MCF 10A (cell line): ENCODE measurements around the gene TFPT. TPM values are rescaled to one million over a fixed set of nuclear protein-coding genes. Genes with fewer than 3 reads are reported as not detected.

Experiments used
- BruUV-seq: library from RNA; stranded (reverse); fragments of 400-500 nt; replicated peaks from 2 replicates; lab custom pipeline; 2021; lab: Mats Ljungman, UMichigan
- CTCF ChIA-PET: fragments of 300-600 bp; sonication (Branson Sonifier 250); formaldehyde crosslinking; extraction: SDS; loops from one replicate; lab custom pipeline; 2021; ENCODE audit warnings: antibody characterized with exemption, inconsistent platforms; lab: Yijun Ruan, JAX
- POLR2A ChIA-PET: fragments of 300-600, 350-650 bp; sonication (Branson Sonifier 250); formaldehyde crosslinking; extraction: SDS; loops from one replicate; lab custom pipeline; 2020; ENCODE audit warnings: antibody characterized with exemption, inconsistent platforms; lab: Yijun Ruan, JAX
- DNase-seq: peaks from one replicate; pipeline ENCODE4 v3.0.0-alpha.2; 2018; ENCODE audit not compliant: unreplicated experiment
- H3K27ac Mint-ChIP-seq: one replicate; pipeline ENCODE4 v1.8.0; 2022; ENCODE audit warnings: mild to moderate bottlenecking, low read depth, mixed read lengths; ENCODE audit not compliant: unreplicated experiment
- H3K27me3 Mint-ChIP-seq: one replicate; pipeline ENCODE4 v1.8.0; 2022; ENCODE audit warnings: mixed read lengths; ENCODE audit not compliant: insufficient read depth, unreplicated experiment
- H3K36me3 Mint-ChIP-seq: one replicate; pipeline ENCODE4 v1.8.0; 2022; ENCODE audit warnings: mild to moderate bottlenecking, moderate library complexity, mixed read lengths; ENCODE audit not compliant: insufficient read depth, unreplicated experiment
- H3K4me1 Mint-ChIP-seq: one replicate; pipeline ENCODE4 v1.8.0; 2022; ENCODE audit warnings: mixed read lengths; ENCODE audit not compliant: insufficient read depth, unreplicated experiment
- H3K4me3 Mint-ChIP-seq: one replicate; pipeline ENCODE4 v1.8.0; 2022; ENCODE audit warnings: mild to moderate bottlenecking, moderate library complexity, mixed read lengths; ENCODE audit not compliant: unreplicated experiment
- H3K9me3 Mint-ChIP-seq: one replicate; pipeline ENCODE4 v1.8.0; 2022; ENCODE audit warnings: mixed read lengths; ENCODE audit not compliant: unreplicated experiment
- intact Hi-C: fragments of 100-400 bp; cut with micrococcal nuclease; formaldehyde crosslinking; loops from 2 replicates; pipeline ENCODE4 v1.14.1; 2022
- total RNA-seq: library from RNA; stranded (reverse); gene quantifications from 2 replicates; pipeline ENCODE4 v1.2.3, GENCODE V29; 2022
- TF ChIP-seq, protein P1 (sequence below): fragments of 200-600 bp; IDR thresholded peaks from one replicate; pipeline ENCODE4 v1.8.0; 2022; ENCODE audit warnings: antibody characterized with exemption, mild to moderate bottlenecking; ENCODE audit not compliant: unreplicated experiment

The TFPT gene
- total RNA-seq, 1 experiment from 2014 or later: 22.8 TPM

- ChIA-PET CTCF (interaction anchor here (2.0 kb wide), 1 partner anchor 31 kb away, joined by 7 read pairs; no protein-coding TSS in a partner anchor), POLR2A (interaction anchor here (0.6 to 5.7 kb wide), 19 partner anchors 10 to 1463 kb away, joined by 3 to 110 read pairs (median 5); partner anchors contain the start of genes LENG1, LENG8, MBOAT7 and MYADM)
- intact Hi-C loops: loop anchor here (2.0 kb wide), 3 partner anchors 21 to 269 kb away; partner anchors contain the start of genes LENG1 and MBOAT7
- Mint-ChIP-seq H3K27ac (peak within 1 kb of the TSS; percentile 92), H3K36me3 (peaks cover 3% of the 10 kb centered on the region), H3K9me3 (no peaks in the 10 kb centered on the region), H3K27me3 (no peaks in the 10 kb centered on the region), H3K4me1 (peaks cover 25% of the 10 kb centered on the region), H3K4me3 (peak within 1 kb of the TSS; percentile 79)
- BruUV-seq: no TSS peak
- TF ChIP-seq, protein P1, sequence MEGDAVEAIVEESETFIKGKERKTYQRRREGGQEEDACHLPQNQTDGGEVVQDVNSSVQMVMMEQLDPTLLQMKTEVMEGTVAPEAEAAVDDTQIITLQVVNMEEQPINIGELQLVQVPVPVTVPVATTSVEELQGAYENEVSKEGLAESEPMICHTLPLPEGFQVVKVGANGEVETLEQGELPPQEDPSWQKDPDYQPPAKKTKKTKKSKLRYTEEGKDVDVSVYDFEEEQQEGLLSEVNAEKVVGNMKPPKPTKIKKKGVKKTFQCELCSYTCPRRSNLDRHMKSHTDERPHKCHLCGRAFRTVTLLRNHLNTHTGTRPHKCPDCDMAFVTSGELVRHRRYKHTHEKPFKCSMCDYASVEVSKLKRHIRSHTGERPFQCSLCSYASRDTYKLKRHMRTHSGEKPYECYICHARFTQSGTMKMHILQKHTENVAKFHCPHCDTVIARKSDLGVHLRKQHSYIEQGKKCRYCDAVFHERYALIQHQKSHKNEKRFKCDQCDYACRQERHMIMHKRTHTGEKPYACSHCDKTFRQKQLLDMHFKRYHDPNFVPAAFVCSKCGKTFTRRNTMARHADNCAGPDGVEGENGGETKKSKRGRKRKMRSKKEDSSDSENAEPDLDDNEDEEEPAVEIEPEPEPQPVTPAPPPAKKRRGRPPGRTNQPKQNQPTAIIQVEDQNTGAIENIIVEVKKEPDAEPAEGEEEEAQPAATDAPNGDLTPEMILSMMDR: no peak
- DNase-seq: no peak
Observed at GRCh38 chr19:54137699-54138488, 22.4 kb upstream of the TFPT start, which contains the start of gene CNOT3. Gene CNOT3, plus strand, starts transcription at chr19:54137762. Its CDS starts 5,217 bp downstream, at chr19:54142979.

DNA sequence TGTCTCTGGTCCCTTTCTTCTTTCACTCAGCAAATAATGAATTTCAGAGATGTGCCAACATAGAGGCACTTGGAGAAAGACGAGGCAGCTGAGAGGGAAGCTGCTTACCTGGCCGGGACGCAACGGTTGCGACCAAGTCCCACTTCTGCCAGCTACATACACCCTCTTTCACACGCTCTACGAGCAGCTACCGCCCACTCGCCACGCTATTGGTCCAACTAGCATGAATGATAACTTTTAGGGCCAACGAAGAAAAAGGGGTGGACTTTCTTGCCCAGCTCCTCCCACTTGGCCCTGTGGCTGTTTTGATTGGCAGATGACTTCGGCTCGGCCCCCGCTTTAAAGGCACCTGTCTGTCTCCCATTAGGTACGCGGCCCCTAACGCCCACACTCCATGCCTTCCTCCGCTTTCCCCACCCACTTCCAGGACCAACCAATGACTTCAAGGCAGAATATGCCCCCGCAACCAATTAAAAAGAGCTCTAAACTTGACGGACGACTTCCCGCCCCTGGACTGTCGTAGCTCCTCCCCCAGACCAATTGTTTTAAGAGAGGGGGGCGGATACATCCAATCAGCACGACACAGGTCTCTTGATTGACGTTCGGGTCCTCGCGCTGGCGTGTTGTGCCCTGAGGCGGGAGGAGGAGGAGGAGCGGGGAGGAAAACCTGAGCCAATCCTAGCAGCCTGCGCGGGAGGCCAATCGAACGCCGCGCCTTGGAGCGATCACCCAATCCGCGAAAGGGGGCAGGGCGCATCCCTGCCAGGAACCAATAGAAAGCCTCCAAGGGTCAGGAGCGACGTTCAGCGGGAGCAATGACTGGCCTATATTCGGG, 21.6 kb upstream of the TFPT start:
- peak overlapping the region; percentile 79 for H3K4me3 Mint-ChIP-seq
- no peaks in the 10 kb centered on the region for H3K9me3 Mint-ChIP-seq
- ChIA-PET CTCF (interaction anchor here (0.5 to 2.0 kb wide), 8 partner anchors 22 to 296 kb away, joined by 3 to 7 read pairs (median 3); partner anchors contain the start of gene LENG1), POLR2A (interaction anchor here (0.6 to 5.7 kb wide), 29 partner anchors 10 to 1954 kb away, joined by 3 to 110 read pairs (median 4); partner anchors contain the start of genes LENG1, LENG8, MBOAT7 and MYADM)
- intact Hi-C loops: loop anchor here (2.0 kb wide), 3 partner anchors 22 to 268 kb away; partner anchors contain the start of genes LENG1 and MBOAT7
- H3K27me3 Mint-ChIP-seq: no peaks in the 10 kb centered on the region
- peaks cover 7% of the 10 kb centered on the region for H3K36me3 Mint-ChIP-seq
- H3K27ac Mint-ChIP-seq: peak overlapping the region; percentile 92
- TF ChIP-seq, protein P1: no peak
- peak; percentile 100 for DNase-seq
- H3K4me1 Mint-ChIP-seq: peaks cover 25% of the 10 kb centered on the region
- no TSS peak for BruUV-seq

DNA sequence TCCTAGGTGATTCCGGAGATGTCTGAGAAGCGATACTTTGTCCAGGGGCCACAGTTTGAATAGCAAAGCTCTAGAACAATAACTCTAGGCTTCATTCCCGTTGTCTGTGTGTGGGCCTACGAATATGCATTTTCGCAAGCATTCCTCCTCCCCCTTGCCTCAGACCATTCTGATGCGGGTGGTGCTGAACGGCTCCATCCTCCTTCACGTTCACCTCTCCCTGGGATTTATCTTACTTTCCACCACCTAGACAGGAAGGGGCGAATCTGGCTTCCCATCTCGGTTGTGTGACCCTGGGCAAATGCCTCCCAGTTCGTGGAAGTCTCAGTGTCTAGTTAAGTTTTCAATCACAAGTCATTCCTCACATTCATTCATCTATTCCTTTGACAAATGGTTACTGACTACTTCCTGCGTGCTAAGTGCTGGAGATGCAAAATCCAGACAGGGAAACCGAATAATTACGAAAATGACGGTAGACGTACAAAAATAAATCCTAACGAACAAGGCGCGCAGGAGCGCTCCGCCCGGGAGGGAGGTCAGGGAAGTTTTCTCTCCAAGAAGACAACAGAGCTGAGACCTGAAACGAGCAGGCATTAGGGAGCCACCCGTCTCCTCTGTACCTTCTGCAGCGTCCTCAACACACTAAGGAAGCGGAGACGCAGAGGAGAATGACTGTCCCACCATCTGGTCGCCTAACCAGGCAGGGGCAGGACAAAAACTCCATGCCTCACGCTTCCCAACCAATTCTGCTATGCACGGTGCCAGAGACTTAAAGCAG, 20.8 kb upstream of the TFPT start:
- POLR2A ChIA-PET: interaction anchor here (0.6 to 5.7 kb wide), 21 partner anchors 9 to 980 kb away, joined by 3 to 110 read pairs (median 4); partner anchors contain the start of genes LENG1, MBOAT7, MYADM and PRPF31
- intact Hi-C loops: loop anchor here (2.0 kb wide), 3 partner anchors 23 to 267 kb away; partner anchors contain the start of genes LENG1 and MBOAT7
- H3K9me3 Mint-ChIP-seq: no peaks in the 10 kb centered on the region
- TSS peak; percentile 76 for BruUV-seq
- peaks cover 25% of the 10 kb centered on the region for H3K4me1 Mint-ChIP-seq
- H3K27ac Mint-ChIP-seq: peak overlapping the region; percentile 71
- no peaks in the 10 kb centered on the region for H3K27me3 Mint-ChIP-seq
- no peak for DNase-seq
- H3K36me3 Mint-ChIP-seq: peaks cover 7% of the 10 kb centered on the region
- CTCF ChIA-PET: interaction anchor here (0.6 to 1.4 kb wide), 4 partner anchors 22 to 1125 kb away, joined by 3 to 4 read pairs (median 3); no protein-coding TSS in a partner anchor
- H3K4me3 Mint-ChIP-seq: peak overlapping the region; percentile 79
- TF ChIP-seq, protein P1: no peak
